NCI-H774 (cell line): ENCODE results near the gene USP34.
"Not testable (repeated sequence)": the region's sequence is repeated elsewhere in the genome, so short reads cannot be mapped to it uniquely, and the experiment has no call there.

Experiments used
- DNase-seq: peaks from one replicate; lab custom pipeline; 2025; lab: John Stamatoyannopoulos, UW

The USP34 gene

GRCh38 chr2:61460163-61460562, 10.7 kb downstream of the USP34 start:
- DNase-seq: no peak

- DNase-seq: no peak
These were observed 14.0 kb downstream of the USP34 start for GRCh38 chr2:61456746-61457420.

GRCh38 chr2:61456070-61456745, 14.7 kb downstream of the USP34 start:
- no peak for DNase-seq

- not testable (repeated sequence) for DNase-seq
These were observed 15.9 kb downstream of the USP34 start for GRCh38 chr2:61454972-61455371.

- DNase-seq: no peak
These were observed 16.5 kb downstream of the USP34 start for GRCh38 chr2:61454383-61454782.

GRCh38 chr2:61452392-61452791, 18.5 kb downstream of the USP34 start:
- no peak for DNase-seq

- no peak for DNase-seq
These were observed 19.7 kb downstream of the USP34 start for GRCh38 chr2:61451178-61451577.

GRCh38 chr2:61450144-61450543, 20.7 kb downstream of the USP34 start:
- DNase-seq: no peak

GRCh38 chr2:61448229-61448628, 22.7 kb downstream of the USP34 start:
- DNase-seq: no peak

- not testable (repeated sequence) for DNase-seq
These were observed 23.9 kb downstream of the USP34 start for GRCh38 chr2:61446971-61447370.

GRCh38 chr2:61443342-61444041, 27.4 kb downstream of the USP34 start:
- no peak for DNase-seq

- no peak for DNase-seq
These were observed 31.5 kb downstream of the USP34 start for GRCh38 chr2:61439241-61440002.

- DNase-seq: no peak
These were observed 32.2 kb downstream of the USP34 start for GRCh38 chr2:61438670-61439069.

- no peak for DNase-seq
These were observed 33.7 kb downstream of the USP34 start for GRCh38 chr2:61437170-61437569.

GRCh38 chr2:61436092-61436491, 34.8 kb downstream of the USP34 start:
- DNase-seq: no peak

GRCh38 chr2:61435291-61435690, 35.6 kb downstream of the USP34 start:
- no peak for DNase-seq

GRCh38 chr2:61434314-61434713, 36.6 kb downstream of the USP34 start:
- DNase-seq: no peak

GRCh38 chr2:61433606-61434005, 37.3 kb downstream of the USP34 start:
- no peak for DNase-seq

GRCh38 chr2:61432990-61433389, 37.9 kb downstream of the USP34 start:
- no peak for DNase-seq

- no peak for DNase-seq
These were observed 39.5 kb downstream of the USP34 start for GRCh38 chr2:61431345-61431744.

GRCh38 chr2:61426267-61426897, 44.5 kb downstream of the USP34 start:
- DNase-seq: no peak

GRCh38 chr2:61425605-61426155, 45.2 kb downstream of the USP34 start:
- no peak for DNase-seq
